Breast epithelium (tissue), 3 donors: Measurements from ENCODE around the gene MMP25.

Source experiments
- POLR2A ChIP-seq: fragments of 450-650 bp; IDR thresholded peaks from one replicate; pipeline ENCODE4 v1.6.1; 2016; ENCODE audit warnings: antibody characterized with exemption, mild to moderate bottlenecking, moderate library complexity
- TF ChIP-seq, protein P1 (sequence below), 3 donors: fragments of 450-650 bp; IDR thresholded peaks; one replicate each; pipeline ENCODE4 v1.5.1; 2016 to 2017; ENCODE audit warnings: antibody characterized with exemption in 3 of 3, mild to moderate bottlenecking in 3 of 3, moderate library complexity in 3 of 3

DNA sequence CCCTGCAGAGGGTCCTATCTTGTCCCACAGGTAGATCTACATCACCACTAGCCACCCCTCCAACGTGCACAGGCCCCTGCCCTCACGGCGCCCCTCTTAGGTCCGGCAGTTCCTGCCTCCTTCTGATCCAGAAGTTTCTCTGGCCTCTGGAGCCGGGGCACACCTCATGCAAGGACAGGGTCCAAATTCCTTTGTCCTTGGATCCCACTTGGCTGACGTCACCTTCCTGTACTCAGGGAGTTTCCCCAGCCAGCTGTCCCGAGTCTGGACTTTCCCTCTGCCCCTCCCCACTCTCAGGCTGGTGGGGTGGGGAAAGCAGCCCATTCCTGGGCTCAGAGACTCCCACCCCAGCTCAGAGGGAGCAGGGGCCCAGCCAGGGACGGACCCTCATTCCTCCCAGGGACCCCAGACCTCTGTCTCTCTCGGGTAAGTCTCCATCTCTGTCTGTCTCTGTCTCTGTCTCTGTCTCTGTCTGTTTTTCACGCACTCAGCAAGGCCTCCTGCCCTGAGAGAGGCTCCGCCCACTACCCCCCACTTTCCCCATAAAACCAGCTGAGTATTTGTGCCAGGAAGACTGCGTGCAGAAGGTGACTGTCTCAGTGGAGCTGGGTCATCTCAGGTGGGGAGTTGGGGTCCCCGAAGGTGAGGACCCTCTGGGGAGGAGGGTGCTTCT is 18.8 kb downstream of the MMP25 start, which contains the start of gene IL32:
- TF ChIP-seq, protein P1, sequence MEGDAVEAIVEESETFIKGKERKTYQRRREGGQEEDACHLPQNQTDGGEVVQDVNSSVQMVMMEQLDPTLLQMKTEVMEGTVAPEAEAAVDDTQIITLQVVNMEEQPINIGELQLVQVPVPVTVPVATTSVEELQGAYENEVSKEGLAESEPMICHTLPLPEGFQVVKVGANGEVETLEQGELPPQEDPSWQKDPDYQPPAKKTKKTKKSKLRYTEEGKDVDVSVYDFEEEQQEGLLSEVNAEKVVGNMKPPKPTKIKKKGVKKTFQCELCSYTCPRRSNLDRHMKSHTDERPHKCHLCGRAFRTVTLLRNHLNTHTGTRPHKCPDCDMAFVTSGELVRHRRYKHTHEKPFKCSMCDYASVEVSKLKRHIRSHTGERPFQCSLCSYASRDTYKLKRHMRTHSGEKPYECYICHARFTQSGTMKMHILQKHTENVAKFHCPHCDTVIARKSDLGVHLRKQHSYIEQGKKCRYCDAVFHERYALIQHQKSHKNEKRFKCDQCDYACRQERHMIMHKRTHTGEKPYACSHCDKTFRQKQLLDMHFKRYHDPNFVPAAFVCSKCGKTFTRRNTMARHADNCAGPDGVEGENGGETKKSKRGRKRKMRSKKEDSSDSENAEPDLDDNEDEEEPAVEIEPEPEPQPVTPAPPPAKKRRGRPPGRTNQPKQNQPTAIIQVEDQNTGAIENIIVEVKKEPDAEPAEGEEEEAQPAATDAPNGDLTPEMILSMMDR (IDR thresholded peaks at IDR 0.05): no peak
- TF ChIP-seq POLR2A: no peak
